SK-N-DZ (cell line): ENCODE data around the gene KLHL22.
A peak's percentile ranks its signal among the peaks of the same experiment; 100 is the strongest.
"Not testable (repeated sequence)": the region's sequence is repeated elsewhere in the genome, so short reads cannot be mapped to it uniquely, and the experiment has no call there.

Source experiments
- DNase-seq: peaks from one replicate; pipeline ENCODE4 v3.0.0-alpha.2; 2015; ENCODE audit warnings: low spot score

The KLHL22 gene

GRCh38 chr22:20523086-20523983 lies 27.7 kb upstream of the KLHL22 start:
- no peak for DNase-seq

DNA sequence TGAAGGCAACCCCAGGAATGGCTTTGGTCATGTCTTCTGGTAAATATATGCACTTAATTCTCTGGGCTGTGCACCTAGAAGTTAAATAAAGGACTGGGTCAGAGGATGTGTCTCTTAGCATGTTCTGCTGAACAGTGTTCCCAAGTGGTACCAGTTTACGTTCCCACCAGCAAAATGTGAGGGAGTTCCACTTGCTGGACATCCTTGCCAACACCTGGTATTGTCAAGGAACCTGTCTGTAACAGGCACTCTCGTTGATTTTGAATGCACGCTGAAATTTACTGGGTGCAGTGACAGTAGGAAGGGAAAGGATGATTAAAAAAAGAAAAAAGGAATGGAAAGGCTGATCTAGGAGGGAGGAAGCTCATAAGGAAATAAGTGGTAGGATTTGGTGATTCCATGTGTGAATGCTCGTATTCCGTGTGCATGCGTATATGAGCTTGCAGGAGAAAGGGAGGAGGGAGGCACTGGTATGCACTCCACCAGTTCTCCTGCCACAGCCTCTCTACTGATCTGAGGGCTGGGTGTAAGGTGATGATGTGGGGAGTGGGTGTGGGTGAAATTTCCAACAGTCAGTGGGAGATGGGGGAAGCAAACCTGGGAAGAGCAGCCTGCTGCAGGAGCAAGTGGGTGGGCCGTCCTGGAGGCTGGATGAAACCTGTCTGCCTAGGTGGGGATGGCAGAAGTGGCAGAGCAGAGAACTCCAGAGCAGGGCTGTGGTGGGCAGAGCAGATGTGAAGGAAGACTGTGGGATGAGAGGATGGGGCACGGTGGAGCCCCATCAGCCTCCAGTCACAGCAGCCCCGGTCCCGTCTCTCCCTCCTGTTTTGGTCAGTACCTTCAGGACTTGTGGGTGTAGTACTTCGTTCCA lies 26.8 kb upstream of the KLHL22 start:
- DNase-seq = no peak

- DNase-seq = no peak
Observed at GRCh38 chr22:20520093-20520511, 24.5 kb upstream of the KLHL22 start.

GRCh38 chr22:20519558-20519957 lies 24.0 kb upstream of the KLHL22 start:
- no peak for DNase-seq

DNA sequence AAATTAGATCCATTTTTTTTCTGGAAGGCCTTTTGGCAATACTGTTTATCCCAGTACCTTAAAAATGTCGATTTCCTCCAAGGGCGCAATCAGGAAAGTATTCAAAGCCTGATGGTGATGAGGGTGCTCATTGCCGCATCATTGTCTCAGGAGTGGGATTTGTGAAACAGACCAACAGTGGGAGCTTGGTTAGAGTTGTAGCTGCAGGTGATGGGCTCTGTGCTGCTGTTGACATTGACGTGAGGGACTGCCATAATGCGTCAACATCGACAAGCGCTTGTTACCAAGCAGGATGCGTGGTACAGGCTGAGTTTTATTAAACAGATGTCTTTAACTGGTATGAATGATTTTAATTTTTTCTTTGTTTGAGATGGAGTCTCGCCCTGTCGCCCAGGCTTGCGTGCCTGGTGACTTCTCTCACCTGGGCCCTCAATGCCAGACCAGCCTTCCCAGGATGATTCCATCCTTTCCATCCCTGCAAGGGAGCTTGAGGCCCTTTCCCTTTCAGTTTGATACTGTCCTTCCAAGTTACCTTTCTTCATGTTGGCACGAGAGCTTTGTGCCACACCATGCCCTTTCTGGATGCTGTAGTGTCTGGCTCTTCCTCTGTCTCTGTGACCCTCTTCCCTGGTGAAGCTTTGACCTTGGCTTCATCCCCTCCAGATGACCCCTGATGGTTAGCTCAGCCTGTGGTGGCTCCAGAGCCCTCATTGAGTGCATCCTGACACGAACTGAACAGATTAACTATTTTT lies 22.4 kb upstream of the KLHL22 start:
- DNase-seq = no peak

- no peak for DNase-seq
Observed at GRCh38 chr22:20517422-20517821, 21.8 kb upstream of the KLHL22 start.

GRCh38 chr22:20516399-20516798 lies 20.8 kb upstream of the KLHL22 start:
- DNase-seq = no peak

- DNase-seq = no peak
Observed at GRCh38 chr22:20514658-20515406, 19.2 kb upstream of the KLHL22 start.

GRCh38 chr22:20511578-20512229 lies 16.1 kb upstream of the KLHL22 start:
- DNase-seq = no peak

- DNase-seq = no peak
Observed at GRCh38 chr22:20510811-20511577, 15.4 kb upstream of the KLHL22 start.

DNA sequence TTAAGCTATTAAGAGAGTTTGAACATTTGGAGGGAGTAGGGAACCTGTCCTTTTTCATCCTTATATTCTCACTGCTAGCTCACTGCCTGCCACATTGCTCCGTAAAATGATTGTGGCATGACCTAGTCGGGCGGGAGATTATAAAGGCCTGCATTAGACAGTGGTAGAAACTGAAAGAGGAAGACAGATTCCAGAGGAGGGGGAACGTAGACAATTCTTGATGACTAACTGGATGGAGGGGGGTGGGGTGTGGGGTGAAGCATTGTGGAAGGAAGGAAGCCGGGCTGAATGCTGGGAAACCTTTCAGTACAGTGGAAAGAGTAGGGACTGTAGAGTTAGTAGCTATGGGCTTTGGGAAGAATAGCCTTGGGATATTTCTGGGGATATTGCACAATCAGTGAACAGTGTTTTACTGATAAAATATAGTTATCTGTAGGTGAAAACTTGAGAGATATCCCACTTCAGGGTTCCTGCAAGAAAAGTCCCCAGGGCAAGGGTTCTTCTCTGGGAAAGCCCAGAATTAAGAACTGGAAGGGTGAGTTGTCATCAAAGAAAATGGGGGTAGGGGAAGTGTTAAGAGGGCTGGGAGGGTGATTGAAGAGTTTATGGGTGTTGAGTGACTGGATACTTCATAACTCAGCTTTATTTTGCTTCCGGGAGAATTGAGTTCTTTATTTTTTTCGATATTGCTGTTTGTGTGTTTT lies 13.9 kb upstream of the KLHL22 start:
- no peak for DNase-seq

DNA sequence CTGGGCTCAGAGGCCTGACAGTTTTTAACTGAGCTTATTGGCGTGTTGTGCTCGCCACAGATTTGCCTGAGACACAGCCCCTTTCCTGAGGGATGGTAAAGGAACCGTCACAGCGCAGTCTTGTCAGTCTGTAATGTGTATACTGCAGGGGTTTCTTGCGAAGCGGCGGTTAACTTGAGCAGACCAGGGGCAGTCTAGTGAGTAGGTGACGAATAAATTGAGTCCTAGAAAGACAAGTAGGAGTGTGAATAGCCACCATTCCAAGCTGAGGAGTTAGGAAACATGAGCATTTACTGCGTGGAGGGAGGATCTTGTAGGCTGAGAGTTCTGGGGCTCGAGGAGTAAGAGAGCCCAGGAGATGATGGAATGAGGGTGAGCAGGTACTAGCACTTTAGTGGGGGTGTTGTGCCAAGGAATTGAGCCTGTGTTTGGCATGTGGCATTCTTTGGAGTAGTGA lies 13.2 kb upstream of the KLHL22 start:
- no peak for DNase-seq

DNA sequence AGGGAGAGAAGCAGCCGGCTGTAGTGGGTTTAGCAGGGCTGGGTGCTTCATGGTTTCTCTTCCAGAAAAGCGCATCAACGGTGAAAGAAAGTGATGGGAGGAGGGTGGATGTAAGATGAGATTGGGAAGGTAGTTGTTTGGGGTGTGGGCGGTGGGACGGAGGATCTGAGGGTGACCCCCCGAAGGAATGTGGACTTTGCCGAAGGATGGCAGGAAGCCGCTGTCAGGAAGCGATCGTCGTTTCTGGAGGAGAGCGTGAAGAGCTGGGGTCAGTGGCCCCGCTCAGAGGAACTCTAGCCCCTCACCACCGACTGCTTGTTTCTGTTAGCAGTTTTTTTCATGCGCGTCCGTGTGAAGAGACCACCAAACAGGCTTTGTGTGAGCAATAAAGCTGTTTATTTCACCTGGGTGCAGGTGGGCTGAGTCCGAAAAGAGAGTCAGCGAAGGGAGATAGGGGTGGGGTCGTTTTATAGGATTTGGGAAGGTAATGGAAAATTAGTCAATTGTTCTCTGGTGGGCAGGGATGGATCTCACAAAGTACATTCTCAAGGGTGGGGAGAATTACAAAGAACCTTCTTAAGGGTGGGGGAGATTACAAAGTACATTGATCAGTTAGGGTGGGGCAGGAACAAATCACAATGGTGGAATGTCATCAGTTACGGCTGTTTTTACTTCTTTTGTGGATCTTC lies 12.6 kb upstream of the KLHL22 start:
- not testable (repeated sequence) for DNase-seq

DNA sequence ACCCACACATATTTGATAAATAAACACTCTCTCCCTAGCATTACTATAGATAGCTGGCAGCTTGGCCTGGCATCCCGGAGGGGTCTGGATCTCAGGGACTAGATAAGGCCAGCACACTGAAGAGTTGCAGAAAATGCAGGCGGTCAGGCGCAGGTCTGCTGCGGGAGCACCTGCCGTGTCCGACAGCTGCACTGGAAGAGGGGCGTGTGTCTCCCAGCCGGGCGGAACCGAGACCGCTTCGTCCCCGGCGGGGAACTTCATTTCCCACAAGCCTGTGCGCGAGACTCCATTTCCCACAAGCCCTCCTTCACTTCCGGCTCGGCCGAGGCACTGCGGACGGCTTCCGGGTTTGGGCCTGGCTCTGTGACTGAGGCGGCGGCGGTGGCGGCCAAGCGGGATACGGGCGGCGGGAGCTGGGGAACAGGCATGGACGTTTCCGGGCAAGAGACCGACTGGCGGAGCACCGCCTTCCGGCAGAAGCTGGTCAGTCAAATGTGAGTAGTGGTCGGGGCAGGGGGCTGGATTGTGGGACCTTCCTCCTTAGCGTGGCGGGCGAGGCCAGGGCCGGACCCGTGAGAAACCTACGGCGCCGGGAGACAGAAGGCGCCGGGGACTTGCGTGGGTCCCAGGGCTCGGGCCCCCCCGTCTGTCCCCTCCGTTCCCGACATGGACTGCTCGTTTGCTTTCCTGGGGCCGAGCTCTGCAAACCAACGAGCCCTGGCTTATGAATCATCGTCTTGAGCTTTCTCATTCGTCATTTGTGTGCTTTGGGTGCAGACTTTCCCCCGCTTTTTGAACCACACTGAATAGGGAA lies 11.9 kb upstream of the KLHL22 start, which contains the start of gene MED15:
Gene MED15, plus strand, starts transcription at position 358 of the 814 bp plus-strand sequence. Its CDS starts 69 bp downstream, at position 427.
- peak; percentile 92 for DNase-seq

GRCh38 chr22:20506543-20507252 lies 11.1 kb upstream of the KLHL22 start:
- no peak for DNase-seq

DNA sequence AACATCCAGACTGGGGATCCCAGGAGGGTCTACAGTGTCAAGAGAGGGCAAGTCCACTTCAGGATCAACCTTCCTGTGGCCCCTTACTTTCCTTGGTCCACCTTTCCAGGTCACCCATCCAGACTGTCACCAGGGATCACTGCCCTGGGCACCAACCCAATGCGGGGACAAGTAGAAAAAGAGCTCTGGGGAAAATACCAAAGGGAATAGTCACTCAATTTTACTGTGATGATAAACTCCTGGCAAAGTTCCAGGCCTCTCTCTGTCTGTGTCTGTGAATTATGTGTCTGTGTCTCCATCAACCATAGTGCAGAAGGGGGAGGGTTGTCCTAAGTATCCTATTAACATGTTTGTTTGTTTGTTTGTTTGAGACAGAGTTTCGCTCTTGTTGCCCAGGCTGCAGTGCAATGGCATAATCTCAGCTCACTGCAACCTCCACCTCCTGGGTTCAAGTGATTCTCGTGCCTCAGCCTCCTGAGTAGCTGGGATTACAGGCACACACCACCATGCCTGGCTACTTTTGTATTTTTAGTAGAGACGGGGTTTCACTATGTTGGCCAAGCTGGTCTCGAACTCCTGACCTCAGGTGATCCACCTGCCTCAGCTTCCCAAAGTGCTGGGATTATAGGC lies 8.8 kb upstream of the KLHL22 start:
- not testable (repeated sequence) for DNase-seq
